ENCODE data around the gene TBL3.
A peak's percentile ranks its signal among the peaks of the same experiment; 100 is the strongest.
"Not testable (repeated sequence)": the region's sequence is repeated elsewhere in the genome, so short reads cannot be mapped to it uniquely, and the experiment has no call there.

The TBL3 gene

GRCh38 chr16:1960665-1961630 lies 10.9 kb upstream of the TBL3 start:
- peak overlapping the region; percentile 87 for H3K4me3 ChIP-seq (ENCODE audit: low read length)
- peaks cover 33% of the 10 kb centered on the region for H3K36me3 ChIP-seq (ENCODE audit: insufficient read depth, low read depth, low read length)
- no peak overlapping the region for H3K27ac ChIP-seq (ENCODE audit: low read length)
- no peaks in the 10 kb centered on the region for H3K9me3 ChIP-seq (ENCODE audit: insufficient read depth, low read depth, low read length)
- peaks cover 8% of the 10 kb centered on the region; the same call in 1 of the 2 replicates for H3K4me1 ChIP-seq (ENCODE audit: insufficient read depth, low read length)
- peak overlapping the region; percentile 96; the same call in 1 of the 2 replicates for H3K9ac ChIP-seq (ENCODE audit: low read depth, low read length)
- H3K27me3 ChIP-seq (ENCODE audit: insufficient read depth, low read length) = peaks cover 5% of the 10 kb centered on the region; the same call in 1 of the 2 replicates

GRCh38 chr16:1961651-1962067 lies 10.2 kb upstream of the TBL3 start:
- H3K27ac ChIP-seq (ENCODE audit: low read length) = no peak overlapping the region
- peaks cover 33% of the 10 kb centered on the region for H3K36me3 ChIP-seq (ENCODE audit: insufficient read depth, low read depth, low read length)
- peak overlapping the region; percentile 99; the same call in 1 of the 2 replicates for H3K9ac ChIP-seq (ENCODE audit: low read depth, low read length)
- no peaks in the 10 kb centered on the region for H3K9me3 ChIP-seq (ENCODE audit: insufficient read depth, low read depth, low read length)
- H3K4me1 ChIP-seq (ENCODE audit: insufficient read depth, low read length) = peaks cover 8% of the 10 kb centered on the region; the same call in 1 of the 2 replicates
- H3K4me3 ChIP-seq (ENCODE audit: low read length) = peak overlapping the region; percentile 10; the same call in 1 of the 2 replicates
- peaks cover 5% of the 10 kb centered on the region; the same call in 1 of the 2 replicates for H3K27me3 ChIP-seq (ENCODE audit: insufficient read depth, low read length)

GRCh38 chr16:1962161-1963153 lies 9.4 kb upstream of the TBL3 start:
- not testable (repeated sequence) for H3K27ac ChIP-seq (ENCODE audit: low read length); H3K4me1 ChIP-seq (ENCODE audit: insufficient read depth, low read length); H3K27me3 ChIP-seq (ENCODE audit: insufficient read depth, low read length); H3K9me3 ChIP-seq (ENCODE audit: insufficient read depth, low read depth, low read length)
- H3K36me3 ChIP-seq (ENCODE audit: insufficient read depth, low read depth, low read length) = peaks cover 33% of the 10 kb centered on the region
- H3K4me3 ChIP-seq (ENCODE audit: low read length) = peak overlapping the region; percentile 92
- H3K9ac ChIP-seq (ENCODE audit: low read depth, low read length) = peak overlapping the region; percentile 99

- Histone ChIP-seq H3K9ac (ENCODE audit: low read depth, low read length) (peak overlapping the region; percentile 99), H3K27me3 (ENCODE audit: insufficient read depth, low read length) (peaks cover 1% of the 10 kb centered on the region; the same call in 1 of the 2 replicates), H3K9me3 (ENCODE audit: insufficient read depth, low read depth, low read length) (no peaks in the 10 kb centered on the region), H3K4me1 (ENCODE audit: insufficient read depth, low read length) (peaks cover 7% of the 10 kb centered on the region; the same call in 1 of the 2 replicates), H3K4me3 (ENCODE audit: low read length) (peak overlapping the region; percentile 92), H3K27ac (ENCODE audit: low read length) (peak overlapping the region; percentile 66), H3K36me3 (ENCODE audit: insufficient read depth, low read depth, low read length) (peaks cover 33% of the 10 kb centered on the region)
Observed at GRCh38 chr16:1963806-1964505, 7.9 kb upstream of the TBL3 start.

DNA sequence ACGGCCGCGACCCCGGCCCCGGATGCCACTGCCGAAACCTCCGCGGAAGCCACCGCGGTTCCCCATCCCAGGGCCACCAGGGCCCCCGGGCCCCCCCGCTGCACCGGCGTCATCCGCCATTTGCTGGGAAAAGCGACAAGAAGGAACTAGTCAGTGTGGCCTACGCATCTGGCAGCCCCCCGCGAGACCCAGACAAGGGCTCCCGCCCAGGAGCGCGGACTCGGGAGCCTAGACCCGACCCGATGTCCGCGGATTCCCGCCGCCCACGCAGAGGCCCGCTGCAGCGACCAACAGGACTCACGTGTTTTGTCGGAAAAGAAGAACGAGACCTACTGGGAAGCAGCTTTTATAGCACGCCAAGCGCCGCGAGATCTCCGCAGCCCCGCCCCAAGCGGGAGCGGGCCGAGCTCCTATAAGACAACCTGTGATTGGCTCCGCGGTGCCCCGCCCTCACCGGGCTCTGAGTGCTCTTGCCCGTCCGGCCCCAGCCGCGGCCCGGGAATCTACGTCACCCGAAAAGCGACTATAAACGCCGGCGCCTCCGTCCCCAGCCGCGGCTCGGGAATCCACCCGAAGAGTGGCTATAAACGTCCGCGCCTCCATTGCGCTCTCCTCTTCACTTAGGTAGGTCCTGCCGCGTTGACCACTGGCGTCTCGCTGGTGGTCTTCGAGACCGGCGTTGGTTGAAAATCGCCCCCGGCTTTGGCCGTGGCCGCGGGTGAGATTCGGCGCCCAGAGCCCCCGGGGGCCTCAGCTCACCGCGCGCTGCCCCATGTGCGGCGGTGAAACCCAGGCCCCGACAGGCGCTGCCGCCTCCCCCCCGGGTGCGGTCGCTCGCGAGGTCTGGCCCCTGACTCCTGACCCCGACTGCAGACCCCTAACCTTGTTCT lies 7.1 kb upstream of the TBL3 start, which contains the start of gene RPS2:
Gene RPS2 (minus strand): TSS at position 321 of the 890 bp plus-strand sequence. CDS start 201 bp downstream, at position 120.
- Histone ChIP-seq H3K27ac (ENCODE audit: low read length) (peak within 1 kb of the TSS; percentile 81), H3K36me3 (ENCODE audit: insufficient read depth, low read depth, low read length) (peaks cover 33% of the 10 kb centered on the region), H3K9ac (ENCODE audit: low read depth, low read length) (peak within 1 kb of the TSS; percentile 99), H3K4me3 (ENCODE audit: low read length) (peak within 1 kb of the TSS; percentile 92), H3K4me1 (ENCODE audit: insufficient read depth, low read length) (peaks cover 5% of the 10 kb centered on the region; the same call in 1 of the 2 replicates), H3K9me3 (ENCODE audit: insufficient read depth, low read depth, low read length) (no peaks in the 10 kb centered on the region), H3K27me3 (ENCODE audit: insufficient read depth, low read length) (no peaks in the 10 kb centered on the region)

GRCh38 chr16:1965396-1966001 lies 6.4 kb upstream of the TBL3 start:
- Histone ChIP-seq H3K4me1 (ENCODE audit: insufficient read depth, low read length) (peaks cover 5% of the 10 kb centered on the region; the same call in 1 of the 2 replicates), H3K9me3 (ENCODE audit: insufficient read depth, low read depth, low read length) (no peaks in the 10 kb centered on the region), H3K36me3 (ENCODE audit: insufficient read depth, low read depth, low read length) (peaks cover 33% of the 10 kb centered on the region), H3K9ac (ENCODE audit: low read depth, low read length) (peak overlapping the region; percentile 99), H3K27me3 (ENCODE audit: insufficient read depth, low read length) (no peaks in the 10 kb centered on the region), H3K4me3 (ENCODE audit: low read length) (peak overlapping the region; percentile 92), H3K27ac (ENCODE audit: low read length) (peak overlapping the region; percentile 81)

- Histone ChIP-seq H3K27ac (ENCODE audit: low read length) (no peak within 1 kb of the TSS), H3K9ac (ENCODE audit: low read depth, low read length) (peak within 1 kb of the TSS; percentile 99; the same call in 1 of the 2 replicates), H3K4me3 (ENCODE audit: low read length) (peak within 1 kb of the TSS; percentile 92), H3K4me1 (ENCODE audit: insufficient read depth, low read length) (peaks cover 5% of the 10 kb centered on the region; the same call in 1 of the 2 replicates), H3K36me3 (ENCODE audit: insufficient read depth, low read depth, low read length) (peaks cover 28% of the 10 kb centered on the region), H3K9me3 (ENCODE audit: insufficient read depth, low read depth, low read length) (no peaks in the 10 kb centered on the region), H3K27me3 (ENCODE audit: insufficient read depth, low read length) (no peaks in the 10 kb centered on the region)
Observed at GRCh38 chr16:1966460-1966859, 5.4 kb upstream of the TBL3 start, which contains the start of gene RNF151. Gene RNF151, plus strand, starts transcription at chr16:1966856. Its CDS starts 26 bp downstream, at chr16:1966882.

GRCh38 chr16:1968146-1968953 lies 3.5 kb upstream of the TBL3 start:
- Histone ChIP-seq H3K4me1 (ENCODE audit: insufficient read depth, low read length) (no peaks in the 10 kb centered on the region; the same call in 1 of the 2 replicates), H3K27me3 (ENCODE audit: insufficient read depth, low read length) (no peaks in the 10 kb centered on the region), H3K4me3 (ENCODE audit: low read length) (no peak overlapping the region), H3K9me3 (ENCODE audit: insufficient read depth, low read depth, low read length) (no peaks in the 10 kb centered on the region), H3K9ac (ENCODE audit: low read depth, low read length) (no peak overlapping the region), H3K36me3 (ENCODE audit: insufficient read depth, low read depth, low read length) (peaks cover 9% of the 10 kb centered on the region), H3K27ac (ENCODE audit: low read length) (no peak overlapping the region)

DNA sequence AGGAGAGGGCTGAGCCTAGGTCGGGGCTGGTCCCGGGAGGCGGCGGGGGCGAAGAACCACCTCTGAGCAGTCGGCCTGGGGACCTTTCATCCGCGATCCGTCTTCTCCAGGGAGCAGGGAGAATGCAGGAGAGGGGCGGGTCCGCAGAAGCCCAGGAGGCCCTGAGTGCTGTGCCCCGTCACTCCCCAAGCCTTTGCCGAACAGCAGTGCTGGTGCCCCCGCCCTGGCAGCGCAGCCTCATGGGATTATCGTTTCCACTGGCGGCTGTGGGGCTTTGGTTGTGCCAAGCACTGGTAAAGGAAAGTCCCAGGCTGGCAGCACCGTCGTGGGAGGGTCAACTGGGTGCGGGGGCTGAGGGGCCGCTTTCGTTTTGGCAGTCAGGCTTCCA lies 631 bp downstream of the TBL3 start:
- H3K9me3 ChIP-seq (ENCODE audit: insufficient read depth, low read depth, low read length) = no peaks in the 10 kb centered on the region
- H3K4me1 ChIP-seq (ENCODE audit: insufficient read depth, low read length) = no peaks in the 10 kb centered on the region; the same call in 1 of the 2 replicates
- peak overlapping the region; percentile 95 for H3K9ac ChIP-seq (ENCODE audit: low read depth, low read length)
- H3K36me3 ChIP-seq (ENCODE audit: insufficient read depth, low read depth, low read length) = peaks cover 33% of the 10 kb centered on the region
- H3K27ac ChIP-seq (ENCODE audit: low read length) = no peak overlapping the region
- H3K27me3 ChIP-seq (ENCODE audit: insufficient read depth, low read length) = no peaks in the 10 kb centered on the region
- peak overlapping the region; percentile 91 for H3K4me3 ChIP-seq (ENCODE audit: low read length)

All from iPS-20b (cell line).